ENCODE measurements around the gene NUP93.

Gene NUP93

GRCh38 chr16:56876048-56876447 is 146.1 kb downstream of the NUP93 start:
- POLR2A ChIA-PET = no interaction called here
- H3K27ac ChIP-seq (ENCODE audit: extremely low read depth, low read depth, low read length) = no peak overlapping the region
- H3K9me3 ChIP-seq (ENCODE audit: control insufficient read depth, insufficient read depth, low read depth, low read length) = no peaks in the 10 kb centered on the region
- no peaks in the 10 kb centered on the region for H3K4me1 ChIP-seq (ENCODE audit: control insufficient read depth, insufficient read depth, low read length)
- no peak overlapping the region for H3K4me3 ChIP-seq (ENCODE audit: low read depth, low read length)
- CTCF ChIA-PET = interaction anchor here (0.6 to 2.4 kb wide), 3 partner anchors 9 to 83 kb away, joined by 3 to 18 read pairs (median 9); no protein-coding TSS in a partner anchor
- no peaks in the 10 kb centered on the region for H3K36me3 ChIP-seq (ENCODE audit: control insufficient read depth in 2 of 2, insufficient read depth in 1 of 2, low read length in 2 of 2)
- TF ChIP-seq ZNF692 (tag by site-specific recombination; IDR thresholded peaks at IDR 0.05) = peak; percentile 31; the same call in 1 of the 2 replicates
- 0 out of 2 replicates have a peak, but pooled peaks have one; percentile 24 for TF ChIP-seq ZNF335 (tag by site-specific recombination; conservative IDR thresholded peaks at IDR 0.05)
- no peak for TF ChIP-seq ZNF830 (tag by site-specific recombination; IDR thresholded peaks at IDR 0.05; ENCODE audit: low read depth)

GRCh38 chr16:56877486-56878182 is 147.7 kb downstream of the NUP93 start:
- no peaks in the 10 kb centered on the region for H3K9me3 ChIP-seq (ENCODE audit: control insufficient read depth, insufficient read depth, low read depth, low read length)
- no peak for TF ChIP-seq ZNF18 (tag by site-specific recombination; IDR thresholded peaks at IDR 0.05)
- no peak for TF ChIP-seq YY1 (tag by site-specific recombination; IDR thresholded peaks at IDR 0.05)
- TF ChIP-seq ZBTB6 (tag by site-specific recombination; IDR thresholded peaks at IDR 0.05) = no peak
- TF ChIP-seq ZBTB17 (tag by site-specific recombination; IDR thresholded peaks at IDR 0.05) = no peak
- TF ChIP-seq ZBTB48 (tag by site-specific recombination; IDR thresholded peaks at IDR 0.05) = no peak
- no peak for TF ChIP-seq ZNF394 (tag by site-specific recombination; IDR thresholded peaks at IDR 0.05; ENCODE audit: borderline replicate concordance)
- TF ChIP-seq ZNF426 (tag by site-specific recombination; IDR thresholded peaks at IDR 0.05) = no peak
- TF ChIP-seq ZNF112 (tag by site-specific recombination; IDR thresholded peaks at IDR 0.05) = no peak
- TF ChIP-seq ZNF558 (tag by site-specific recombination; IDR thresholded peaks at IDR 0.05) = no peak
- TF ChIP-seq KLF9 (tag by site-specific recombination; IDR thresholded peaks at IDR 0.05; ENCODE audit: low read depth) = no peak
- no peak overlapping the region for H3K4me3 ChIP-seq (ENCODE audit: low read depth, low read length)
- H3K36me3 ChIP-seq (ENCODE audit: control insufficient read depth in 2 of 2, insufficient read depth in 1 of 2, low read length in 2 of 2) = no peaks in the 10 kb centered on the region
- no peak overlapping the region for H3K27ac ChIP-seq (ENCODE audit: extremely low read depth, low read depth, low read length)
- H3K4me1 ChIP-seq (ENCODE audit: control insufficient read depth, insufficient read depth, low read length) = no peaks in the 10 kb centered on the region
- ChIA-PET POLR2A (no interaction called here), CTCF (no interaction called here)

- CTCF ChIA-PET = no interaction called here
- POLR2A ChIA-PET = no interaction called here
- H3K4me1 ChIP-seq (ENCODE audit: control insufficient read depth, insufficient read depth, low read length) = no peaks in the 10 kb centered on the region
- TF ChIP-seq ZBTB48 (tag by site-specific recombination; IDR thresholded peaks at IDR 0.05) = no peak
- TF ChIP-seq ZNF140 (tag by site-specific recombination; IDR thresholded peaks at IDR 0.05) = no peak
- TF ChIP-seq ZNF23 (tag by site-specific recombination; IDR thresholded peaks at IDR 0.05; ENCODE audit: borderline replicate concordance) = no peak
- TF ChIP-seq ZFP41 (tag by site-specific recombination; IDR thresholded peaks at IDR 0.05; ENCODE audit: borderline replicate concordance) = no peak
- no peak for TF ChIP-seq HOXA7 (CRISPR knock-in tag; IDR thresholded peaks at IDR 0.05; ENCODE audit: borderline replicate concordance)
- TF ChIP-seq ZNF280D (tag by site-specific recombination; IDR thresholded peaks at IDR 0.05) = no peak
- TF ChIP-seq ZNF791 (tag by site-specific recombination; IDR thresholded peaks at IDR 0.05) = no peak
- peak; percentile 65 for TF ChIP-seq ZNF513 (tag by site-specific recombination; IDR thresholded peaks at IDR 0.05)
- no peak for TF ChIP-seq ZNF585B (tag by site-specific recombination; IDR thresholded peaks at IDR 0.05)
- TF ChIP-seq ZXDB (tag by site-specific recombination; IDR thresholded peaks at IDR 0.05) = no peak
Measured at GRCh38 chr16:56878282-56878854, 148.4 kb downstream of the NUP93 start.

More at GRCh38 chr16:56878282-56878854, 148.4 kb downstream of the NUP93 start:
- no peaks in the 10 kb centered on the region for H3K36me3 ChIP-seq (ENCODE audit: control insufficient read depth in 2 of 2, insufficient read depth in 1 of 2, low read length in 2 of 2)
- H3K4me3 ChIP-seq (ENCODE audit: low read depth, low read length) = no peak overlapping the region
- no peak overlapping the region for H3K27ac ChIP-seq (ENCODE audit: extremely low read depth, low read depth, low read length)
- no peaks in the 10 kb centered on the region for H3K9me3 ChIP-seq (ENCODE audit: control insufficient read depth, insufficient read depth, low read depth, low read length)

Data from HEK293 (cell line).